WTC11 (cell line): ENCODE data around the gene KRTAP2-4. TPM values are rescaled to one million over a fixed set of nuclear protein-coding genes. Genes with fewer than 3 reads are reported as not detected.

Experiments used
- ATAC-seq: fragments of 200-7000 bp; cut with Tn5 transposase; 2 replicates; pipeline ENCODE4 v1.10.0; 2021; ENCODE audit warnings: mild to moderate bottlenecking, moderate library complexity
- CTCF ChIA-PET: fragments of 300-600 bp; sonication (Branson Sonifier 250); formaldehyde crosslinking; loops from one replicate; lab custom pipeline; 2021; ENCODE audit warnings: antibody characterized with exemption; lab: Charles Lee
- POLR2A ChIA-PET: fragments of 350-600 bp; sonication (Branson Sonifier 250); formaldehyde crosslinking; loops from one replicate; lab custom pipeline; 2021; ENCODE audit warnings: antibody characterized with exemption; lab: Charles Lee
- DNase-seq: peaks from one replicate; pipeline ENCODE4 v3.0.0; 2021; ENCODE audit warnings: low spot score
- H3K27ac Mint-ChIP-seq: 2 replicates; pipeline ENCODE4 v1.8.0; 2021; ENCODE audit warnings: mixed read lengths
- H3K27me3 Mint-ChIP-seq: 2 replicates; pipeline ENCODE4 v1.8.0; 2021; ENCODE audit warnings: low read depth, mild to moderate bottlenecking, moderate library complexity, mixed read lengths
- H3K36me3 Mint-ChIP-seq: 2 replicates; pipeline ENCODE4 v1.8.0; 2021; ENCODE audit warnings: mixed read lengths
- H3K4me1 Mint-ChIP-seq: 2 replicates; pipeline ENCODE4 v1.8.0; 2022; ENCODE audit warnings: mixed read lengths
- H3K4me3 Mint-ChIP-seq: 2 replicates; pipeline ENCODE4 v1.8.0; 2021; ENCODE audit warnings: mild to moderate bottlenecking, moderate library complexity, mixed read lengths
- H3K9me3 Mint-ChIP-seq: 2 replicates; pipeline ENCODE4 v1.8.0; 2021; ENCODE audit warnings: mixed read lengths
- AR ChIP-seq: fragments of 250-450 bp; sonication (Bioruptor Pico); IDR thresholded peaks from 2 replicates; pipeline ENCODE4 v1.9.0; 2021; ENCODE audit warnings: mild to moderate bottlenecking
- ATF1 ChIP-seq: sonication (generic); formaldehyde crosslinking; IDR thresholded peaks from 2 replicates; pipeline ENCODE4 v1.8.1; 2023; ENCODE audit warnings: mild to moderate bottlenecking, moderate library complexity, missing genetic modification reagents
- ATF3 ChIP-seq: sonication (generic); formaldehyde crosslinking; conservative IDR thresholded peaks from 2 replicates; pipeline ENCODE4 v1.8.1; 2022; ENCODE audit warnings: mild to moderate bottlenecking, missing genetic modification reagents
- ATF6 ChIP-seq: sonication (generic); formaldehyde crosslinking; IDR thresholded peaks from 2 replicates; pipeline ENCODE4 v1.8.1; 2023; ENCODE audit warnings: mild to moderate bottlenecking, missing genetic modification reagents
- CBFB ChIP-seq: sonication (generic); formaldehyde crosslinking; IDR thresholded peaks from 2 replicates; pipeline ENCODE4 v1.8.1; 2022; ENCODE audit warnings: mild to moderate bottlenecking, low read depth, missing genetic modification reagents
- ELF4 ChIP-seq: sonication (generic); formaldehyde crosslinking; IDR thresholded peaks from 2 replicates; pipeline ENCODE4 v1.8.1; 2022; ENCODE audit warnings: low read depth, mild to moderate bottlenecking, moderate library complexity, missing genetic modification reagents
- FOXP1 ChIP-seq: sonication (generic); formaldehyde crosslinking; IDR thresholded peaks from 2 replicates; pipeline ENCODE4 v1.8.0; 2022; ENCODE audit warnings: missing genetic modification reagents, mild to moderate bottlenecking, moderate library complexity, borderline replicate concordance
- GRHL2 ChIP-seq: fragments of 250-450 bp; sonication (Bioruptor Pico); IDR thresholded peaks from 2 replicates; pipeline ENCODE4 v1.8.0; 2022; ENCODE audit warnings: mild to moderate bottlenecking, moderate library complexity; ENCODE audit not compliant: insufficient replicate concordance, severe bottlenecking
- IRF2 ChIP-seq: sonication (generic); formaldehyde crosslinking; IDR thresholded peaks from 2 replicates; pipeline ENCODE4 v1.8.0; 2022; ENCODE audit warnings: low read depth, missing genetic modification reagents, borderline replicate concordance
- JUN ChIP-seq: sonication (generic); formaldehyde crosslinking; IDR thresholded peaks from 2 replicates; pipeline ENCODE4 v1.8.0; 2023; ENCODE audit warnings: mild to moderate bottlenecking, missing genetic modification reagents
- NFE2L1 ChIP-seq: sonication (generic); formaldehyde crosslinking; IDR thresholded peaks from 2 replicates; pipeline ENCODE4 v1.8.1; 2023; ENCODE audit warnings: missing genetic modification reagents
- NFYB ChIP-seq: sonication (generic); formaldehyde crosslinking; conservative IDR thresholded peaks from 2 replicates; pipeline ENCODE4 v1.8.0; 2022; ENCODE audit warnings: low read depth, missing genetic modification reagents
- NR1H2 ChIP-seq: sonication (generic); formaldehyde crosslinking; IDR thresholded peaks from 2 replicates; pipeline ENCODE4 v1.9.0; 2021; ENCODE audit warnings: mild to moderate bottlenecking, moderate library complexity, missing genetic modification reagents
- ZNF219 ChIP-seq: sonication (generic); formaldehyde crosslinking; IDR thresholded peaks from 2 replicates; pipeline ENCODE4 v1.8.0; 2023; ENCODE audit warnings: missing genetic modification reagents, mild to moderate bottlenecking, borderline replicate concordance
- ZNF263 ChIP-seq: sonication (generic); formaldehyde crosslinking; IDR thresholded peaks from 2 replicates; pipeline ENCODE4 v1.8.1; 2022; ENCODE audit warnings: low read depth, mild to moderate bottlenecking, moderate library complexity, missing genetic modification reagents
- ZNF416 ChIP-seq: fragments of 250-450 bp; sonication (Bioruptor Pico); IDR thresholded peaks from 2 replicates; pipeline ENCODE4 v1.9.0; 2021; ENCODE audit warnings: mild to moderate bottlenecking, inconsistent platforms
- total RNA-seq: library from RNA; stranded (reverse); gene quantifications from 3 replicates; pipeline ENCODE4 v1.2.3, GENCODE V29; 2021
- TF ChIP-seq, protein P1 (sequence below): sonication (generic); formaldehyde crosslinking; IDR thresholded peaks from 2 replicates; pipeline ENCODE4 v1.8.1; 2023; ENCODE audit warnings: mild to moderate bottlenecking, missing genetic modification reagents
- TF ChIP-seq, protein P2 (sequence below): sonication (generic); formaldehyde crosslinking; IDR thresholded peaks from 2 replicates; pipeline ENCODE4 v1.8.0; 2023; ENCODE audit warnings: missing genetic modification reagents, mild to moderate bottlenecking, borderline replicate concordance
- TF ChIP-seq, protein P3 (sequence below): fragments of 250-450 bp; sonication (Bioruptor Pico); IDR thresholded peaks from 2 replicates; pipeline ENCODE4 v1.8.0; 2021; ENCODE audit warnings: mild to moderate bottlenecking
- TF ChIP-seq, protein P4 (sequence below): sonication (generic); formaldehyde crosslinking; IDR thresholded peaks from 2 replicates; pipeline ENCODE4 v1.8.1; 2022; ENCODE audit warnings: missing genetic modification reagents, borderline replicate concordance
- TF ChIP-seq, protein P5 (sequence below): sonication (generic); formaldehyde crosslinking; IDR thresholded peaks from 2 replicates; pipeline ENCODE4 v1.8.0; 2022; ENCODE audit warnings: mild to moderate bottlenecking, missing genetic modification reagents

KRTAP2-4 gene
- total RNA-seq, 1 experiment from 2014 or later = not detected

GRCh38 chr17:41016578-41017215 is 49.0 kb downstream of the KRTAP2-4 start:
- TF ChIP-seq, protein P1, sequence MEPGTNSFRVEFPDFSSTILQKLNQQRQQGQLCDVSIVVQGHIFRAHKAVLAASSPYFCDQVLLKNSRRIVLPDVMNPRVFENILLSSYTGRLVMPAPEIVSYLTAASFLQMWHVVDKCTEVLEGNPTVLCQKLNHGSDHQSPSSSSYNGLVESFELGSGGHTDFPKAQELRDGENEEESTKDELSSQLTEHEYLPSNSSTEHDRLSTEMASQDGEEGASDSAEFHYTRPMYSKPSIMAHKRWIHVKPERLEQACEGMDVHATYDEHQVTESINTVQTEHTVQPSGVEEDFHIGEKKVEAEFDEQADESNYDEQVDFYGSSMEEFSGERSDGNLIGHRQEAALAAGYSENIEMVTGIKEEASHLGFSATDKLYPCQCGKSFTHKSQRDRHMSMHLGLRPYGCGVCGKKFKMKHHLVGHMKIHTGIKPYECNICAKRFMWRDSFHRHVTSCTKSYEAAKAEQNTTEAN (CRISPR knock-in tag) = no peak
- no peak for TF ChIP-seq JUN (CRISPR knock-in tag)
- TF ChIP-seq, protein P2, sequence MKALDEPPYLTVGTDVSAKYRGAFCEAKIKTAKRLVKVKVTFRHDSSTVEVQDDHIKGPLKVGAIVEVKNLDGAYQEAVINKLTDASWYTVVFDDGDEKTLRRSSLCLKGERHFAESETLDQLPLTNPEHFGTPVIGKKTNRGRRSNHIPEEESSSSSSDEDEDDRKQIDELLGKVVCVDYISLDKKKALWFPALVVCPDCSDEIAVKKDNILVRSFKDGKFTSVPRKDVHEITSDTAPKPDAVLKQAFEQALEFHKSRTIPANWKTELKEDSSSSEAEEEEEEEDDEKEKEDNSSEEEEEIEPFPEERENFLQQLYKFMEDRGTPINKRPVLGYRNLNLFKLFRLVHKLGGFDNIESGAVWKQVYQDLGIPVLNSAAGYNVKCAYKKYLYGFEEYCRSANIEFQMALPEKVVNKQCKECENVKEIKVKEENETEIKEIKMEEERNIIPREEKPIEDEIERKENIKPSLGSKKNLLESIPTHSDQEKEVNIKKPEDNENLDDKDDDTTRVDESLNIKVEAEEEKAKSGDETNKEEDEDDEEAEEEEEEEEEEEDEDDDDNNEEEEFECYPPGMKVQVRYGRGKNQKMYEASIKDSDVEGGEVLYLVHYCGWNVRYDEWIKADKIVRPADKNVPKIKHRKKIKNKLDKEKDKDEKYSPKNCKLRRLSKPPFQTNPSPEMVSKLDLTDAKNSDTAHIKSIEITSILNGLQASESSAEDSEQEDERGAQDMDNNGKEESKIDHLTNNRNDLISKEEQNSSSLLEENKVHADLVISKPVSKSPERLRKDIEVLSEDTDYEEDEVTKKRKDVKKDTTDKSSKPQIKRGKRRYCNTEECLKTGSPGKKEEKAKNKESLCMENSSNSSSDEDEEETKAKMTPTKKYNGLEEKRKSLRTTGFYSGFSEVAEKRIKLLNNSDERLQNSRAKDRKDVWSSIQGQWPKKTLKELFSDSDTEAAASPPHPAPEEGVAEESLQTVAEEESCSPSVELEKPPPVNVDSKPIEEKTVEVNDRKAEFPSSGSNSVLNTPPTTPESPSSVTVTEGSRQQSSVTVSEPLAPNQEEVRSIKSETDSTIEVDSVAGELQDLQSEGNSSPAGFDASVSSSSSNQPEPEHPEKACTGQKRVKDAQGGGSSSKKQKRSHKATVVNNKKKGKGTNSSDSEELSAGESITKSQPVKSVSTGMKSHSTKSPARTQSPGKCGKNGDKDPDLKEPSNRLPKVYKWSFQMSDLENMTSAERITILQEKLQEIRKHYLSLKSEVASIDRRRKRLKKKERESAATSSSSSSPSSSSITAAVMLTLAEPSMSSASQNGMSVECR = no peak
- TF ChIP-seq ZNF263 (CRISPR knock-in tag) = no peak
- TF ChIP-seq, protein P3, sequence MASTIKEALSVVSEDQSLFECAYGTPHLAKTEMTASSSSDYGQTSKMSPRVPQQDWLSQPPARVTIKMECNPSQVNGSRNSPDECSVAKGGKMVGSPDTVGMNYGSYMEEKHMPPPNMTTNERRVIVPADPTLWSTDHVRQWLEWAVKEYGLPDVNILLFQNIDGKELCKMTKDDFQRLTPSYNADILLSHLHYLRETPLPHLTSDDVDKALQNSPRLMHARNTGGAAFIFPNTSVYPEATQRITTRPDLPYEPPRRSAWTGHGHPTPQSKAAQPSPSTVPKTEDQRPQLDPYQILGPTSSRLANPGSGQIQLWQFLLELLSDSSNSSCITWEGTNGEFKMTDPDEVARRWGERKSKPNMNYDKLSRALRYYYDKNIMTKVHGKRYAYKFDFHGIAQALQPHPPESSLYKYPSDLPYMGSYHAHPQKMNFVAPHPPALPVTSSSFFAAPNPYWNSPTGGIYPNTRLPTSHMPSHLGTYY (CRISPR knock-in tag) = no peak
- no peak for TF ChIP-seq CBFB
- TF ChIP-seq FOXP1 (CRISPR knock-in tag) = no peak
- TF ChIP-seq GRHL2 (CRISPR knock-in tag) = no peak
- no peak for TF ChIP-seq ZNF219 (CRISPR knock-in tag)
- TF ChIP-seq, protein P4, sequence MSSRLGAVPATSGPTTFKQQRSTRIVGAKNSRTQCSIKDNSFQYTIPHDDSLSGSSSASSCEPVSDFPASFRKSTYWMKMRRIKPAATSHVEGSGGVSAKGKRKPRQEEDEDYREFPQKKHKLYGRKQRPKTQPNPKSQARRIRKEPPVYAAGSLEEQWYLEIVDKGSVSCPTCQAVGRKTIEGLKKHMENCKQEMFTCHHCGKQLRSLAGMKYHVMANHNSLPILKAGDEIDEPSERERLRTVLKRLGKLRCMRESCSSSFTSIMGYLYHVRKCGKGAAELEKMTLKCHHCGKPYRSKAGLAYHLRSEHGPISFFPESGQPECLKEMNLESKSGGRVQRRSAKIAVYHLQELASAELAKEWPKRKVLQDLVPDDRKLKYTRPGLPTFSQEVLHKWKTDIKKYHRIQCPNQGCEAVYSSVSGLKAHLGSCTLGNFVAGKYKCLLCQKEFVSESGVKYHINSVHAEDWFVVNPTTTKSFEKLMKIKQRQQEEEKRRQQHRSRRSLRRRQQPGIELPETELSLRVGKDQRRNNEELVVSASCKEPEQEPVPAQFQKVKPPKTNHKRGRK = no peak
- TF ChIP-seq, all 79 proteins: peak for 0
- H3K9me3 Mint-ChIP-seq = peaks cover 7% of the 10 kb centered on the region
- no peak overlapping the region for H3K4me3 Mint-ChIP-seq
- no peaks in the 10 kb centered on the region for H3K4me1 Mint-ChIP-seq
- H3K27ac Mint-ChIP-seq = no peak overlapping the region
- CTCF ChIA-PET = no interaction called here
- DNase-seq (no peak), ATAC-seq (no peak)
- H3K36me3 Mint-ChIP-seq = no peaks in the 10 kb centered on the region
- H3K27me3 Mint-ChIP-seq = no peaks in the 10 kb centered on the region
- POLR2A ChIA-PET = no interaction called here

DNA sequence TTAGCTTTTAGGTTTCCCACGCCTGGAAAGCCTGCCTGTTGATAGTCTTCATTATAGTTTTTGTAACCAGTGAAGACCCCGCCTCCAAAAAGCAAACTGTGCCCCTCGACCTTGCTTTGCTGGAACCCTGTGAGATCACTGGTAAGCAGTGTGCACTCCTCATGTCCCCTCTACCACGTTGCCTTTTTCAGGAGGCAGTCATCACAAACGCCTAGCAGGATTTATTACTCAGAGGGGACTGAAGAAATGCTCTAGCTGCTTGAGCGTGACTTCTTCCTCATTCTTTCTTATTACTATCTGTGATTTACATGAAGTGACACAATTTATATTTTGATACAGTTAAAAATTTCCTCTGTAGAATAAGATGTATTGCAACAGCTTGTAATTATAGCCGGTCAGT is 50.2 kb downstream of the KRTAP2-4 start:
- no peak for ATAC-seq
- TF ChIP-seq ATF1 (CRISPR knock-in tag) (no peak), ZNF416 (CRISPR knock-in tag) (no peak), NFE2L1 (CRISPR knock-in tag) (no peak), ATF6 (CRISPR knock-in tag) (no peak), AR (CRISPR knock-in tag) (no peak), ELF4 (CRISPR knock-in tag) (no peak), NFYB (CRISPR knock-in tag) (no peak), ATF3 (no peak), NR1H2 (CRISPR knock-in tag) (no peak), IRF2 (CRISPR knock-in tag) (no peak)
- TF ChIP-seq, protein P5, sequence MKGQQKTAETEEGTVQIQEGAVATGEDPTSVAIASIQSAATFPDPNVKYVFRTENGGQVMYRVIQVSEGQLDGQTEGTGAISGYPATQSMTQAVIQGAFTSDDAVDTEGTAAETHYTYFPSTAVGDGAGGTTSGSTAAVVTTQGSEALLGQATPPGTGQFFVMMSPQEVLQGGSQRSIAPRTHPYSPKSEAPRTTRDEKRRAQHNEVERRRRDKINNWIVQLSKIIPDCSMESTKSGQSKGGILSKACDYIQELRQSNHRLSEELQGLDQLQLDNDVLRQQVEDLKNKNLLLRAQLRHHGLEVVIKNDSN (CRISPR knock-in tag) = no peak

More for the DNA sequence above, 50.2 kb downstream of the KRTAP2-4 start:
- Mint-ChIP-seq H3K36me3 (no peaks in the 10 kb centered on the region), H3K4me3 (no peak overlapping the region), H3K4me1 (no peaks in the 10 kb centered on the region), H3K27me3 (no peaks in the 10 kb centered on the region), H3K27ac (no peak overlapping the region), H3K9me3 (no peaks in the 10 kb centered on the region)
- ChIA-PET POLR2A (no interaction called here), CTCF (no interaction called here)
- no peak for DNase-seq
